GM12875 (cell line): ENCODE data around the gene FHL2.

Source experiments
- H3K4me3 ChIP-seq: one replicate; pipeline ENCODE4 v1.5.1; 2011; ENCODE audit warnings: low read depth, low read length, control low read depth
- TF ChIP-seq, protein P1 (sequence below): IDR thresholded peaks from 2 replicates; pipeline ENCODE4 v1.5.1; 2011; ENCODE audit warnings: low read depth, mild to moderate bottlenecking, control low read depth, inconsistent platforms, low read length, moderate library complexity, borderline replicate concordance; ENCODE audit not compliant: insufficient read depth

Gene FHL2

DNA sequence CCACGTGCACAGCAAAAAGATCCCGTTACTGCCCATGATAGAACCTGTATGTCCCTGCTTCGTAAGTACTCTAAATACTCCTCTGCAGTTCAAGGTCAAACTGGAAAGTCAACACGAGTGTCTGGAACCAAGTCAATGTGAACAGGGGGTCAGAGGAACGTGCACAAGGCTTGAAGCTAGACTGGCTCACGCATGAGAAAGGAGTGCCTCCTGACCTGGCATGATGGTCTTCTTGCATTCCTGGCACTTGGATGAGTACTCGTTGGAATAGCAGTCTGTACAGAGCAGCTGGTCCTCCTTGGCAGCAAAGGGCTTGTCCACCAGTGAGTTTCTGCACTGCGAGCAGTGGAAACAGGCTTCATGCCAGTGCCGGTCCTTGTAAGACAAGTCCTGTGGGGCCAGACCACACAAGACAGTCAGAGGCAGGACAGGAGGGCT is 25.5 kb downstream of the FHL2 start:
- no peak overlapping the region for H3K4me3 ChIP-seq

DNA sequence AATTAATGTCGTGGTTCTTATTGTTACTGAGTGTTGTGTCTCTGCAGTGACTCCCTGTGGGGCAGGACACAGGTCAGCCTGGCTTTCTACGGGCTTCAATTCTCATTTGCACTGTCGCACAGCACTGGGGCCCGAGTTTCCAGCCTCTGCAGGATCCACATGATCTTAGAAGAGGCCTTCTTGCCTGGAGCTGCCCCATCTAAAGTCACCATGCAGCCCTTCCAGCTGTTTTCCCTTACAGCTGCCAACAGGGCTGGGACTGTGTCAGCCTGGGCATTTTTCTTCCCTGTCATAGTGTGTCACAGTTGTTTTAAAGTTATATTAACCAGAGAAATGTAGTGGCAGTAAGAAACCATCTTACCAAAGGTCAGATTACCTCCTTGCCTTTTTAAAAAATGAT is 27.0 kb downstream of the FHL2 start:
- TF ChIP-seq, protein P1, sequence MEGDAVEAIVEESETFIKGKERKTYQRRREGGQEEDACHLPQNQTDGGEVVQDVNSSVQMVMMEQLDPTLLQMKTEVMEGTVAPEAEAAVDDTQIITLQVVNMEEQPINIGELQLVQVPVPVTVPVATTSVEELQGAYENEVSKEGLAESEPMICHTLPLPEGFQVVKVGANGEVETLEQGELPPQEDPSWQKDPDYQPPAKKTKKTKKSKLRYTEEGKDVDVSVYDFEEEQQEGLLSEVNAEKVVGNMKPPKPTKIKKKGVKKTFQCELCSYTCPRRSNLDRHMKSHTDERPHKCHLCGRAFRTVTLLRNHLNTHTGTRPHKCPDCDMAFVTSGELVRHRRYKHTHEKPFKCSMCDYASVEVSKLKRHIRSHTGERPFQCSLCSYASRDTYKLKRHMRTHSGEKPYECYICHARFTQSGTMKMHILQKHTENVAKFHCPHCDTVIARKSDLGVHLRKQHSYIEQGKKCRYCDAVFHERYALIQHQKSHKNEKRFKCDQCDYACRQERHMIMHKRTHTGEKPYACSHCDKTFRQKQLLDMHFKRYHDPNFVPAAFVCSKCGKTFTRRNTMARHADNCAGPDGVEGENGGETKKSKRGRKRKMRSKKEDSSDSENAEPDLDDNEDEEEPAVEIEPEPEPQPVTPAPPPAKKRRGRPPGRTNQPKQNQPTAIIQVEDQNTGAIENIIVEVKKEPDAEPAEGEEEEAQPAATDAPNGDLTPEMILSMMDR, result no peak
- no peak overlapping the region for H3K4me3 ChIP-seq

More for the DNA sequence above, 25.5 kb downstream of the FHL2 start:
- TF ChIP-seq, protein P1, result no peak

DNA sequence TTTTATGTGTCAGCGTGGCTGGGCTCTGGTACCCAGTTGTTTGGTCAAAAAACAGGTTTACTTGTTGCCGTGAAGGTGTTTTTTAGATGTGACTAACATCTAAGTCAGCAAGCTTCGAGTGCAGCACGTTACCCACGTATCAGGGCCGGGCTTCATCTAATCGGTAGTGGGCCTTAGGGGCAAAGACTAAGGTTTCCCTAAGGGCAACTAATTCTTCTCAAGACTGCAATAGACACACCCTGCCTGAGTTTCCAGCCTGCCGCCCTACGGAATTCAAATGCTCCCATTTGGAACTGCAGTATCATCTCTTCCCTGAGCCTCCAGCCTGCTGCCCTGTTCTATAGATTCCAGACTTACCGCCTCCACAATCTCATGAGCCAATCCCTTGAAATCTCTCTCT is 27.7 kb downstream of the FHL2 start:
- TF ChIP-seq, protein P1, result no peak
- no peak overlapping the region for H3K4me3 ChIP-seq

DNA sequence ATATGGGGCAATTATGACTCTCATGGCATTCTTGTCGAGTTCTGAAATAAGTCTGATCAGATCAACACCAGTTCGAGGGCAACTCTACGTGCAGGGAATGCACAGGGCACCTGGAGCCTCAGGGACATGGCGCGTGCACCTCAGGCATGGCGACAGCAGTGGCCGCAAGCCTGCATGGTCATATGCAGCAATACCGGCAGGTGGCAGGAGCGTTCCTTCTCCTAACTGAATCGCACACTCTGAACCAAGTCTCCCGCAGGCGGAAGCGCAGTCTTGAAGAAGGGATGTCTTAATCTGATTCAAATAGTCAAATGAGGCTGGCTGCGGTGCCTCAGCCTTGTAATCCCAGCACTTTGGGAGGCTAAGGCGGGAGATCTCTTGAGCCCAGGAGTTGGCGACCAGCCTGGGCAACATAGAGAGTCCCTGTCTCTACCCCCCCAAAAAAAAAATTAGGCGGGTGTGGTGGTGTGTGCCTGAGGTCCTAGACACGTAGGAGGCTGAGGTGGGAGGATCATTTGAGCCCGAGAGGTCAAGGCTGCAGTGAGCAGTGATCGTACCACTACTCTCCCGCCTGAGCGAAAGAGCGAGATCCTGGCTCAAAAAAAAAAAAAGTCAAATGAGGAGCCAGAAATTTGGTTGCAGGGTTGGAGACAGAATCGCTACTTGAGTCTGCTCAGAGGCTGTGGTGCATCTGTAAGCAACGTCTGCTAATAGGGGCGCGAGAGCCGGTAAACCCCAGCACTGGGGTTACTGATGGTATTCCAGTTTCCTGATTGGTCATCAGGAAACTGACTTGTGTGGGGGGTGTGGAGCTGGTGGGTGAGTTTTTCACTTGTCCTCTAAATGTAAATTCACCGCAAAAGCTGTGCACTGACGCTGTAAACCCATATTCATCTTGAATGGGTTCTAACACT is 28.8 kb downstream of the FHL2 start:
- TF ChIP-seq, protein P1, result peak; percentile 95
- H3K4me3 ChIP-seq, result no peak overlapping the region

DNA sequence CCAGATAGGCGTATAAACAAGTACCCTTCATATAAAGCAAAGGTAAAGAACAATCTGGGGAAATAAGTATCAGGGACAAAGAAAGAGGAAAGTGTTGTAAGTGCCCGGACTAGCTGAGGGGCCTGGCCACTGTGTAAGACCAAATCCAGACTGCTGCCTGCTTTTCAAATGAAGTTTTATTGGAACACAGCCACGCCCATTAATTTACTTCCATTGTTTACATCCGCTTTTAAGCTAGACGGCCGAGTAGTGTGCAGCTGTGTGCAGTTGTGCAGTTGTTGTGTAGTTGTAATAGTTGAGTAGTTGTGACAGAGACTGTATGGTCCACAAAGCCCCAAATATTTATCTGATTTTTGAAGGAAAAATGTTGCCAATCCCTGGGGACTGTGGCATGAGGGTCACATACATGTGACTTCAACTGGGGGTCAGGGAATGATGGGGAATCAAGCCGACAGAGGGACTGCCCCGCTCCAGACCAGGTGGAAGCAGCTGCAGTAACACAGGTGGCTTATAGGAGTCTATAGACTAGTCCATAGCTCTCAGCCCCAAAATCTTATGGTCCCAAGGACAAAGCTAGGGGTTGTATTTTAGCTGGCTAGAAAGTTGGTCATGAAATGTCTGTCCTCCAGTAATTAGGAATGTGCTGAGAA is 30.0 kb downstream of the FHL2 start:
- no peak overlapping the region for H3K4me3 ChIP-seq
- TF ChIP-seq, protein P1, result no peak

DNA sequence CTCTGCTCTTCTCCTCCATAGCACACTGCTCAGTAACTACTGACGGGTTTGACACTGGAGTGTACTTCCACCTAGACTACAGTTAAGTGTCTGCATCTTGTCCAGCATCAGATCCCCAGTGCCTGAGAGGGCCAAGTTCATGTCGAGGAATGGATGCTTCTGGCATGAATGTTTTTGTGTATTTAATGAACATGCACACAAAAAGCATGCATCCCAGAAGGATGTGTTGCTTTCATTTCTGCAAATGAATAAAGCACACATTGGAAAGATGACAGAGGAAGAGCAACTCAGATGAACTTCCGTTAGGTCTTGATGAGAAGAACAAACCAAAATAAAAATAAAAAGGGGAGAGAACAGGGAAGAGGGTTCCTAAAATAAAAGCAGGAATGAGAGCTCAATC is 33.6 kb downstream of the FHL2 start:
- TF ChIP-seq, protein P1, result no peak
- H3K4me3 ChIP-seq, result no peak overlapping the region

DNA sequence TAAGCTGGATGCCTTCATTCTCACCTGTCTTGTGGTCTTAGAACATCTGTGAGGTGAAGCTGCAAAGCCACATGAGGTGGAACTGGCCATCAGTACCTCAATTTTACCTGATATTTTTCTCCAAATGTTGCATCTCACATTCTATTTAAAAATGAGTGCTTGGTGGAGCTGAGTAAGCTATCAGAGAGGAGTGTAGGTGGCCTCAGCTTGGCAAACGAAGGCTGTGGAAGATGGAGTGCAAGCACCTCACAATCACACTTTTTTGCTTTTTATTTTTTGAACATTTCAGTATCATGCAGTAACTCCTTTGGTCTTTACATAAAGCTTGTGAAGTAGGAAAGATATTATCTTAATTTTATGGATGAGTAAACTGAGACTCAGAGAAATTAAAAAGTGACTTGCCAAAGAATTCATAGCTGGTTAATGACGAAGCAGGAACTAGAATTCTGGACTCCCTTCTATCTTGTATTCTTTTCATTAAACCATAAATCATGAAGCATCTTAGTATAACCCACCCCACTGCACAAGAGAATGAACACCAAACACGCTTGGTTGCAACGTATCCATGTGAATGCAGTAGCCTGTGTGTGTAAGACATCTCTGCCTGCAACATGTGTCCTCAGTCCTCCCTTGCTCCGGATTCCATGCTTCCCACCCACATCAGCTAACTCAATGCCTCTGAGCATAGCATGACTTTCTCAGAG is 34.3 kb downstream of the FHL2 start:
- TF ChIP-seq, protein P1, result no peak

More for the DNA sequence above, 34.3 kb downstream of the FHL2 start:
- H3K4me3 ChIP-seq, result no peak overlapping the region
